ENCODE results near the gene MMP1. TPM values are rescaled to one million over a fixed set of nuclear protein-coding genes. Genes with fewer than 3 reads are reported as not detected.

The MMP1 gene
- total RNA-seq, 4 donors from 2014 or later, result not detected

DNA sequence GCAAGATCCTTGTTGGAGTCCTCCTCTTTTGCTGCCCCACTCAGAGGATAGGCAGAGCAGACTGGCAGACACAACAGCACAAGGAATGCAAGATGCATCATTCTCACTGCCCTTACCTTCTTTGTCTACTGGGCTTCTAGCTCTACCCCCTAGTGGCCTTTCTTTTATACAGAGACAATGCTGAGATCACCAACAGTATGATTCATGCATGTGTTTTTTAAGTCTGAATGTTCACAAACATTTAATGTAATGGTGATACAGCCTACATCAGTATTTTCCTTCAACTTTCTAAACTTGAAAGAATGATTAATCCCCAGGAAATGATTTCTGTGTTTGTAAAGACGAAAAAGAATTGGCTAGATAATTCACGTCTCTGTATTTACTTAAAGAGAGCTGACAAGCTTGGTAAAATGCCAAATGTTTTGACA lies 17.5 kb downstream of the MMP1 start, which contains the start of gene MMP10:
MMP10 (minus strand) TSS at position 138 of the 428 bp plus-strand sequence; CDS start at position 101, 37 bp downstream.
- TF ChIP-seq CTCF (IDR thresholded peaks at IDR 0.05), result no peak
- no peak for ATAC-seq (ENCODE audit: low FRiP score)
- DNase-seq (ENCODE audit: low spot score), result no peak

DNA sequence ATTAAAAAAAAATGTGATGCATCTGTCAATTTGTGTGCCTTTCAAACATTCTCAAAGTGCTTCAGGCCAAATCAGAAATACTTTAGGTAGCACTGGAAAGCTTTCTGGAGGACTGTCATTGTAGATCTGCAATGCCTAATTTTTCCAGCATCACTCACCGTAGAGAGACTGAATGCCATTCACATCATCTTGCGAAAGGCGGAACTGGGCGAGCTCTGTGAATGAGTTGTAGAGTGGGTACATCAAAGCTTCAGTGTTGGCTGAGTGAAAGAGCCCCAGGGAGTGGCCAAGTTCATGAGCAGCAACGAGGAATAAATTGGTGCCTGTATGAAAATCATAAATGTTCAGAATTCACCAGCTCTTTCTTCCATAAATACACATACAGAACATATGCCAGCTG lies 21.5 kb downstream of the MMP1 start:
- TF ChIP-seq CTCF (IDR thresholded peaks at IDR 0.05), result no peak
- no peak for ATAC-seq (ENCODE audit: low FRiP score)

GRCh38 chr11:102773386-102773785 lies 24.6 kb downstream of the MMP1 start:
- ATAC-seq (ENCODE audit: low FRiP score), result no peak
- TF ChIP-seq CTCF (IDR thresholded peaks at IDR 0.05), result no peak
- no peak for DNase-seq (ENCODE audit: low spot score)

More for the DNA sequence above, 21.5 kb downstream of the MMP1 start:
- no peak for DNase-seq (ENCODE audit: low spot score)

- no peak for TF ChIP-seq CTCF (IDR thresholded peaks at IDR 0.05)
- DNase-seq (ENCODE audit: low spot score), result no peak
- ATAC-seq (ENCODE audit: low FRiP score), result no peak
These were observed 26.6 kb downstream of the MMP1 start for GRCh38 chr11:102771351-102771750.

- ATAC-seq (ENCODE audit: low FRiP score), result no peak
- no peak for DNase-seq (ENCODE audit: low spot score)
- no peak for TF ChIP-seq CTCF (IDR thresholded peaks at IDR 0.05)
These were observed 27.8 kb downstream of the MMP1 start for GRCh38 chr11:102770191-102770590.

DNA sequence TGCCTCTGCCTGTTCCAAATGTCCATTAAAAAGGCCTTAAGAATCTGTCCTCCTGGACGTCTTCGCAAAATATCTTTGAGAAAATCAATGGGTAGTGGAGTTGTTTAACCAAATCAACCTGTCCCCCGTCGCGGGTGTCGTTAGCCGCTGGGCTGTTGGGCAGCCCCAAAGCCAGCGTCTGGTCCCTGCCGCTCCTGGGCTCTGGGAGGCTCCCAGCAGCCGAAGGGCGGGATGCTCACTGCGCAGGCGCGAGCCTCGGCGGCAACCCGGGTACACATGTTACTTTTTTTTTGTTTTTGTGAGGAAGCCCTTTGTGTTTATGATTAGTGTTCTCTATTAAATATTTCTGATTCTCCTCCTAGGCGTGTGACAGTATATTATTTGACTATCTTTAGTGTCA lies 30.2 kb downstream of the MMP1 start:
- no peak for DNase-seq (ENCODE audit: low spot score)
- ATAC-seq (ENCODE audit: low FRiP score), result no peak
- TF ChIP-seq CTCF (IDR thresholded peaks at IDR 0.05), result no peak

DNA sequence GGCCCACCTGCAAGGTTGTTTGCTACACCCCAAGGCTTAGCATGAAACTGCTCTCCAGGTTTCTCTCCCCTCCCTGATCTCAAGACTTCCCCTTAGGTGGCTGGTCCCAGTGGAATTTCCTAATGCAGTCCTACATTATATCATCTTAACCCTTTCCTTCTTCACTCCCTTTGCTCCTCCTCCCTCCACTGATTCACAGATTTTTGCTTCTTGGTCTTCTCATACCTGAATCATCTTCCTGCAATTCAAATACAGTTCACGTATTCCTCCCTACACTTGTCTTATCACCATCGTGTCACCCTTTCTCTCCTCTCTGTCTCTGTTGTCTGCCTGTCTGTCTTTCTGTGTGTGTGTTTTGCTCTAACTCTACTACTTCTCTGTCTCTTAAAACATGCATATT lies 34.5 kb downstream of the MMP1 start:
- no peak for DNase-seq (ENCODE audit: low spot score)
- no peak for ATAC-seq (ENCODE audit: low FRiP score)
- no peak for TF ChIP-seq CTCF (IDR thresholded peaks at IDR 0.05)
